ENCODE data around the gene GNAZ.

The GNAZ gene

DNA sequence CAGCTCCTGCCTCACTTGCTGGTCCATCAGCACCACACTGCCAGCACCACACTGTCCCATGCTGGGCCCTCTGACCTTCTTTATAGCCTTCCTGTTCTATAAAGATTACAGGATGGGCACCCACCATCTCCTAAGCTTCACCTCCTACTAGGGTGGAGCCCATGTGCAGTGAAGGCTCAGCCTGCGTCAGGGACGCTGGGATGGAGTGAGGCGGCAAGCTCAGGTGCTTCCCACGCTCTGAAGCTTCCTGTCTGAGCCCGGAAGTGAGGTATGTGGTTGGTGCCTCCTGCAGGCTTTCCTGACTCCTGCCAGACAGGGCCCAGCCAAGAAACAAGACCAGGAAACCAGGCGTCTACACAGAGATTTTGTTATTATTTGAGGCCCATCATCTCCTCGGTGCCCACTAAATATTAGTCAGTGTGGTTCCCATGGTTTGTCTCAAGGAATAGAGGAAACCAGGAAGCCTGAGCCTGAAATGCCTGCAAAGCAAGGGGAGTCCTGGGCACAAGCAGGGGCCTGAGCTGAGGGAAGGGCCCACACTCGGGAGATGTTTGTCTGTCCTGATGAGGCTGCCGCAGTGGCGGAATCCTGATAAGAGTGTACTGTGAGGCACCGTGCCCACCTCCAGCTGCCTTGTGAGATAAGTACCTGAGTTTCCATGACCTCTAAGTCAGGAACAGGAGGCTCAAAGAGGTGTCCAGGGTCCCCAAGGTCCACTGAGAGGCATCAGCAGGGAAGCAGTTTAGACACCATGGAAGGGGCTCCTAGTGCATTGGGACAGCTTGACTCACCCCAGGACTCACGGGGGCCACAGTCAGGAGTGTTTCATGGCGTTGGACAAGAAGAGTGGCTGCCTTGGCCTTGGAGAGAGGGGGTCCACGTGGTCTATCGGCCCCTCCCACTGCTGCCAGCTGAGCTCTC lies 49.4 kb downstream of the GNAZ start:
- no peak for DNase-seq (ENCODE audit: low read depth)

DNA sequence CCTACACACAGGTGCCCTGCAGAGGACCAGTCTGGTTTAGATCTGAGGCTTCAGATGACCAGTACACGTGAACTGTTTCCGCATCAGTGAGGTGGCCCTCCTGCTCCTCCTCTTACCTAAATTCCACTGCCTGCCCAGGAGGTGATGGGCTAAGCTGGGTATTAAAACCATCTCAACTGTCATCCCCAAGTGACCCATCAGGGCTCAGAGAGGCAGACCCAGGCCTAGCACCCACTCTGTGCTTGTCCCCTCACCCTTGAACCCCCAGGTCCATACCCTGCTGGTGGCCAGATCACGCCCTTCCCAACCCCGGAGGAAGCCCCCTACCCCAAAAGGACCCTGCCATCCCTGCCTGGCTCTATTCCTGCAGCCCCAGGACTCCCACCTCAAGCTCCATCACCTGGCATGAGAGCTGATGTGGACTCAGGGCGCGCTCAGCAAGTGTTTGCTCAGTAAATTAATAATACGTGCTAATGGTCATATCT lies 50.1 kb downstream of the GNAZ start:
- DNase-seq (ENCODE audit: low read depth) = no peak

DNA sequence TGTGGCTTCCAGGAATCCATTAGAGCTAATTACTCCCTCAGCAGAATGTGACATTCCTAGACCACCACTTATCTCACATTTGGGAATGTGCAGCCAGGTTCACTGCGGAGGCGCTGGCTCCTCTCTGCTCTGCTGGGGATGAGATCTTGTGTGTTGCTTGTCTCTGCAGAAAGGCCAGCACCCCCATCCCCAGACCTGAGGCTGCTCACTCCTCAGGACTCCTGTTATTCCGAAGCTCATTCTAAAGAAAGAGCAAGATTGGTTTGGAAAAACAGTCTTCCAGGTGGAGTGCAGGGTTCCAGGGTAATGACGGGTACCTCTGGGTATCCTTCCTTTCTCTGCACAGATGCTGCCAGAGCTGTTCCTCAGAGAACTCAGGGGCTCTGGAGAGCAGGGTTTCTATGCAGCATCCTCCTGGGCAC lies 50.7 kb downstream of the GNAZ start:
- DNase-seq (ENCODE audit: low read depth) = no peak

DNA sequence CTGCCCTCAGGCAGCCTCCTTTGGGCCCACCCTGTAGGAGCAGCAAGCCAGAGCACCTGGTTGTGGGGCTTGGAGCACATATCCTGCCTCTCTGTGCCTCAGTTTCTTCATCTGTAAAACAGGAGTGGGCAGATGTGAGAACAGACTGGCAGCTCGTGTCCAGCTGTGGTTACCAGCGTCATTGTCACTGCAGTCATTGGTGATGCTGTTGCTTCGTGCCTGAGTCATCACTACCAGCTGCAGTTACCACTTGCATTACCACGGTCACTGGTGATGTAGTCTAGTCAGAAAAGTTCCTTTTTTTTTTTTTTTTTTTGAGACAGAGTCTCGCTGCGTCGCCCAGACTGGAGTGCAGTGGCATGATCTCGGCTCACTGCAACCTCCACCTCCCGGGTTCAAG lies 51.1 kb downstream of the GNAZ start:
- no peak for DNase-seq (ENCODE audit: low read depth)

DNA sequence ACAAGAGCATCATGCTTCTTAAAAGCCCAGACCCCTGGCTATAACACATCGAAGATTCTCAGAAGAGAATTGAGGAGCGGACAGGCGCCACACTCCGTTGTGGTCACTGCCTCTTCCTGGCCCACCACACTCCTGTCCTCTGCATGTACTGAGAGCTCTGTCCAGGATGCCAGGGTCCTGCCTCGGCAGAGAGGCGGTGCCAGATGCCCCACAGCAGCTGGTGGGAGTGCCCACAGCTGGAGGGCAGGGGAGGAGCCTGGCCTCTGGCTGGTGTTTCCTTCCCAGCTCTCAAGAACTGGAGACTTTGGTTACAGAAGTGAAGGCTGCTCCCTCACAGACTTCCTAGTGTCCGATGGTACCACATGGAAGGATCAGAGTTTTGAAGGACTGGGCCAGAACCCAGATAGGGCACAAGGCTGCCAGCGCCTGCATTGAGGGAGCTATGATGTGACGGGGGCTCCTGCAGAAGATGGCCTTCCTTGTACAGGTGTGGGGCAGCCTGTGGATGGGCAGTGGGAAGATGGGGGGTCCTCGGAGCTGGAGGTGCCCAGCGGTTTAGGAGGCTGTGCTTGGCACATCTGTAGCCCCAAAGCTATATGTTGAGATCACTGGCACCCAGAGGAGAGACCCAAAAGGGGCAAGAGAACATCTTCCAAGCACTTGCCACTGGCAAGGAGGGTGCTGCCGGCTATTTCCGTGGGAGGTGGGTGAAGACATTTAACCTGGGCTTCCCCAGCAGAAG lies 52.1 kb downstream of the GNAZ start:
- DNase-seq (ENCODE audit: low read depth) = no peak

DNA sequence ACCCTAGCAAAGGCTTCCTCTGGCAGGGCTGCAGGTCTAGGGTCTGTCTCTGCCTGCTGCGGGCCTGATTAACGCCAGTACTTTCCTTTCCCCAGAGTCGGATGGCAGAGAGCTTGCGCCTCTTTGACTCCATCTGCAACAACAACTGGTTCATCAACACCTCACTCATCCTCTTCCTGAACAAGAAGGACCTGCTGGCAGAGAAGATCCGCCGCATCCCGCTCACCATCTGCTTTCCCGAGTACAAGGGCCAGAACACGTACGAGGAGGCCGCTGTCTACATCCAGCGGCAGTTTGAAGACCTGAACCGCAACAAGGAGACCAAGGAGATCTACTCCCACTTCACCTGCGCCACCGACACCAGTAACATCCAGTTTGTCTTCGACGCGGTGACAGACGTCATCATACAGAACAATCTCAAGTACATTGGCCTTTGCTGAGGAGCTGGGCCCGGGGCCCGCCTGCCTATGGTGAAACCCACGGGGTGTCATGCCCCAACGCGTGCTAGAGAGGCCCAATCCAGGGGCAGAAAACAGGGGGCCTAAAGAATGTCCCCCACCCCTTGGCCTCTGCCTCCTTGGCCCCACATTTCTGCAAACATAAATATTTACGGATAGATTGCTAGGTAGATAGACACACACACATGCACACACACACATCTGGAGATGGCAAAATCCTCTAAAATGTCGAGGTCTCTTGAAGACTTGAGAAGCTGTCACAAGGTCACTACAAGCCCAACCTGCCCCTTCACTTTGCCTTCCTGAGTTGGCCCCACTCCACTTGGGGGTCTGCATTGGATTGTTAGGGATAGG lies 52.9 kb downstream of the GNAZ start:
- no peak for DNase-seq (ENCODE audit: low read depth)

DNA sequence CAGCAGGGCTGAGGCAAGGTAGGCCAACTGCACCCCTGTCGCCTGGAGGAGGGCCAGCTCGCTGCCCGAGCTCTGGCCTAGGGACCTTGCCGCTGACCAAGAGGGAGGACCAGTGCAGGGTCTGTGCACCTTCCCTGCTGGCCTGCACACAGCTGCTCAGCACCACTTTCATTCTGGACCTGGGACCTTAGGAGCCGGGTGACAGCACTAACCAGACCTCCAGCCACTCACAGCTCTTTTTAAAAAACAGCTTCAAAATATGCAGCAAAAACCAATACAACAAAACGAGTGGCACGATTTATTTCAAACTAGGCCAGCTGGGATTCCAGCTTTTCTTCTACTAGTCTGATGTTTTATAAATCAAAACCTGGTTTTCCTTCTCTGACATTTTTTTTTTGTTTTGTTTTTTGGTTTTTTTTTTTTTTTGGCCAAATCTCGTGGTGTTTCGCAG lies 53.5 kb downstream of the GNAZ start:
- no peak for DNase-seq (ENCODE audit: low read depth)

DNA sequence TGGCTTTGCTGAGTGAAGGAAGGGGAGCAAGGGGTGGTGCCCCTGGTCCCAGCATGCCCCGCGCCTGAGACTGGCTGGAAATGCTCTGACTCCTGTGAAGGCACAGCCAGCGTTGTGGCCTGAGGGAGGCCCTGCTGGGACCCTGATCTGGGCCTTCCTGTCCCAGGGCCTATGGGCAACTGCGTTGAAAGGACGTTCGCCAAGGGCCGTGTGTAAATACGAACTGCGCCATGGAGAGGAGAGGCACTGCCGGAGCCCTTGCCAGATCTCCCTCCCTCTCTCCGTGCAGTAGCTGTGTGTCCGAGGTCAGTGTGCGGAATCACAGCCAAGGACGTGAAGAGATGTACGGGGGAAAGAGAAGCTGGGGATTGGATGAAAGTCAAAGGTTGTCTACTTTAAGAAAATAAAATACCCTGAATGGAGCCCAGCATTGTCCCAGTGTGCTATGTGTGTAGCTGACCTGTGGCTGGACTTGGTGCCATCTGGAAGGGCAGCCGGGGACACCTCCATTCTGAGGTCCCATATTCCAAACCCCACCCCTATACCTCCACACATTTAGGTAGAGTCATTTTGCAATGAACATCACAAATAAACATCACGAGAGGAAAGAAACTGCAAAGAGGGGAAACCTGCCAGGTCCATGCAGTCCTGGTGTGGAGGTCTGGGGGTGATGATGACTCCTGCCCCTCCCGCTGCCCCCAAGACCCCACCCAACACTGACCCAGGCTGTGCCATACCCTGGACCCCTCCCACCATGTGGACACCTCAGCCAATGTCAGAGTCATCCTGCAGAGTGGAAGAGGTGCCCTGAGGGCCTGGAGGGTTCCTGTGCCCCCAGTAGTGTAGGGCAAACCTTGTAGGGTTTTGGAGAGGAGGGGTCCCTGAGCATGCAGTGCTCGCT lies 54.5 kb downstream of the GNAZ start:
- no peak for DNase-seq (ENCODE audit: low read depth)

DNA sequence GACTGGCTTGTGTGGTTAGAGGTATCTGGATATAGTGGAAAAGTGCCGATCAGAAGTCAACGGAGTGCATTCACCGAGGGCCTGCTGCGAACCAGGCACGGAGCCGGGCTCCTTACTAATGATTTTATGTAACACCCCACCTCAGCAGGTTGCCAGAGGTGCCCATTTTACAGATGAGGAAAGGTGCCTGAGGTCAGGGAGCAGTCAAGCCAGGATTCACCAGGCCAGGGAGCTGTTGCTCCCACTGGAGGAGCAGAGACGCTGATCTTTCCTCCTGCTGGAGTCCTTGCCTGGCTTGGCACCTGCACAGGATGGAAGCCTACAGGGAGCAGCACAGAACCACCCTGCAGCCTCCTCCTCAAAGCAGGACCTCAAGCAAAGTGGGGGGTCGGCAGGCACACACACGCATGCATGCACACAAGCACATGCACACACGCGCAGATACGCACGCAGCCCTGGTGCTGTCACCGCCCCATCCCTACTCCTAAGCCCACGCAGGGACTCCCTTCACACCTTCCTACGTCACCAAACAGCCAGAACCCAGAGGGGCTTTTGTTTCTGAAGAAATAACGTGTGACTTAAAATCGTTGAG lies 55.3 kb downstream of the GNAZ start:
- DNase-seq (ENCODE audit: low read depth) = no peak

DNA sequence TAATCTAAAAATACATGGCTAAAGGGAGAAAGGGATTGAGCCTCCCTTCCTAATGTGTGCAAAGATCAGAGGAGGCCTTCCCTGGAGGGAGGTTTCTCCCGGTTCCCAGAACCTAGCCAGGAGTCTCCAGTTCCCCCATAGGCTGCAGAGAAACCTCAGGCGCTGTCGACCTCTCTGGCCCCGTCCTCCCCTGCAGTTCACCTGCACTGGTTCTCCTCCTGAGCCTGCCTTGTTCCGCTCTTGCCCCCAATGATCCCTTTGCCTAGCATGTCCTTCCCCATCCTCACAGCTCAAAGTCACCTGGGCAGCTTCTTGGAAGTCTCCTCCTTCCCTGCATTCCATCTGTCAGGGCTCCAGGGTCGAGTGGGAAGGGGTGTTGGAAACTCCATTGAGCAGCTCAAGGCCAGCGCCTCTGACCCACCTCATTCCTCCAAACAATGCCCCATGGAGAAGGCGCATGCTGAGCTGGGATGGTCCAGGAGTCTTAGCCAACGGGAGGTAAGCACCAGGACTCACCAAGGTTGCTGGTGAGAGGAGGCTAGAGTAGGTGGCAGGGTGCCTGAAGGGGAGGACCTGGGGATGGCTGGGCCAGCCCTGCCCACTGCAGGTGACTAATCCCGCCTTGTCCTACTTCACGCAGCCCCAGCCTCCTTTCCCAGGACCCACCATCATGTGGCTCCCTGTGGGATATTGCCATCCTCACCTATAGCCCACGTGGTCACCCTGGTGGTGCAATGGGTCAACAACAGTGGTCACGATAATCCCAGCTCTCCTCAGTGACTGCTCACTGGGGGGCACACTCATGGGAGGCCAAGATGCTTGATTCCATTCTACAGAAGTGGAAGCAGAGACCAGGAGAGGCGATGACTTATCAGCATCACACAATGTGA lies 56.1 kb downstream of the GNAZ start:
- no peak for DNase-seq (ENCODE audit: low read depth)

DNA sequence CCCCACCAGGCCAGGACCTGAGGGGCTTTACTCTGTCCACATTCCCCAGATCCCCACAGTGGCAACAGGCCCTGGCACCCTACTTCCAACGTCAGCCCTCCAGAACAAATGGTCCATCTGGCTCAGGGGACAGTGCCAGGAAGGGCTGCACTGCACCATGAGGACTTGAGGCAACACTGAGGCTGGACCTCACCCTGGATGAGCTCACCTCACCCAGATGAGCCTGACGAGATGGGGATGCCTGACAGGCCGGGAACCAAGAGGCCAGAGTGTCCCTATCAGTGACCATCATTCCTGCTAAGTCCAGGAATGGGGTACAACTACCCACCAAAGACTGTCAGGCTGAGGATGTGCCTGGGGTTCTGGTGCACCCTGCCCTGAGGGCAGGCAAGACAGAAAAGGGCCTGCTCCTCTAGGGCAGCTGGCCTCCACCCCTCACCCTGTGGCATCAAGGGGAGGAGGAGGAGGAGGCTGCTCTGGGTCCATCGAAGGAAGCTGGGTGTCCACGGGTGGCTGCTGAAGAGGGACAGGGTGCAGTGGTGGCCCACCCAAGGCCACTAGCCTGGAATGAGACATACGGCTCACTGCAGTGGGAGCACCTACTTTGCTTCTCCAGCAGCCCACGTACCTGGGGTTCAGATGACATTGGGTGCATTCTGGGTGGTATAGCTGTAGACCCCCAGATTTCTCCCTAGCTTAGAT lies 56.9 kb downstream of the GNAZ start:
- DNase-seq (ENCODE audit: low read depth) = no peak

DNA sequence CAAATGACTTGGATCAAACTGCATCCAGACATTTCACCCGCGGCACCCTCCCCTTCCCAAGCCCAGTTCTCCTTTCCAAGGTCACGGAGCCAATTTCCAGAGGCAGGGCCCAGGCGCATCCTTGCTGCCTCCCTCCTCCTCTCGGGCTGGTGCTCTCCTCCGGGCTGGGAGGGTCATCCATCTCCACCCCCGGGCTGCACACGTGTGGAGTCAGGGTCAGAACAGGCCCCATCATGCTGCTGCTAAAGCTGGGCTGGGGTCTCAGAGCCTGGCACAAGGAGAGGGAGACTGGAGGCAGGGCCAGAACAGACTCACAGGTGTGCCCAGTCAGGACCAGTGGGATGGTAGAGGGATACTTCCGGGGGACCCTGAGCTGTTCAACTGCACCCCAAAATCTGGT lies 57.5 kb downstream of the GNAZ start:
- DNase-seq (ENCODE audit: low read depth) = no peak

DNA sequence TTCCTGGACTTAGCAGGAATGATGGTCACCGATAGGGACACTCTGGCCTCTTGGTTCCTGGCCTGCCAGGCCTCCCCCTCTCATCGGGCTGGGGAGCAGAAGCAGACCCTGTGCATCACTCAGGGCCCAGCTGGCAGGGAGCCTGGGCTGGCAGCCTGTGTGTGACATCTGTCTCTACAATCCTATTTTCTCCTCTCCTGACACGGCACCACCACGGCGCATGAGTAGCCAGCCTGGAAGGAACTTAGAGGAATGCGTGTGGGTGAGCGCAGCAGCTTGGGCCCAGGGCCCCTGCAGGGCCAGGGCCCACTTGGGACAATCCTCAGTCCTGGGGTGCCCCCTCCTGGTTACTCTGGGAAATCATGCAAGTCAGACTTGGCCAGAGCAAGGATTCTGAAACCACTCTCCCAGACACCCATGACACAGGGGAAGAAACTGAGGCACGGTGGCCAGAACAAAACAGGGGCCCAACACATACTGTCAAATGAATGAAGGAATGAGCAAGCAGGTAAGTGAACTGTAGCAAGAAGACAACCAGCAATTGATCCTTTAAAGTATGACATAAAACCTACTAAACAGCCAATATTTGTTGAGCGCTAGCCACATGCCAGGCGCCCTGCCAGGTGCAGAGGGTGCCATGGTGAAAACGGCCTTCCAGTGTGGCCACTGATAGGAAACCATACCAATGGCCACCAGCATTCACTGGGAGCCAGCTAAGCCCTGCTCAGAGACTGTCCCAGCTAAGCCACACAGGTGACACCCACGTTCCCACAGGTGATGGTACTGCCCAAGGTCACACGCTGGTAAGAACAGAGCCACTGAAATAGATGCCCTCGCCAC lies 58.2 kb downstream of the GNAZ start:
- DNase-seq (ENCODE audit: low read depth) = peak; percentile 63

DNA sequence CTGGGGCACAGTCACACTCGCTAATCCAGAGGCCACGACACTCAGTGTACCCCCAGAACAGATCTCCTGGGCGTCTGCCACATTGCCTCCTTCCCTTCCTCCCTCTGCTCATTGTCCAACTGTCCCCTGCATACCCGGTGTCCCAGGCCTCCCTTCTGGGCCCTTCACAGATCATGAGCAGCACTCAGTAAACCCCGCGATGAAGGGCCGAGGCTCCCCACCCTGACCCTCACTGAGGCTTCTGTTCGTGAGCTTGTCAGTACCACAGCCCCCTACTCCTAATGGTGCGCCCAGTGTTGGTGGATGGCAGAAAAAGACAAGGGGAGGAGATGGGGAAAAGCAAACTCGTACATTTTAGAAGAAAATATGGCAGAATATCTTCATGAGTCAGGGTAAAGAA lies 58.8 kb downstream of the GNAZ start:
- no peak for DNase-seq (ENCODE audit: low read depth)

DNA sequence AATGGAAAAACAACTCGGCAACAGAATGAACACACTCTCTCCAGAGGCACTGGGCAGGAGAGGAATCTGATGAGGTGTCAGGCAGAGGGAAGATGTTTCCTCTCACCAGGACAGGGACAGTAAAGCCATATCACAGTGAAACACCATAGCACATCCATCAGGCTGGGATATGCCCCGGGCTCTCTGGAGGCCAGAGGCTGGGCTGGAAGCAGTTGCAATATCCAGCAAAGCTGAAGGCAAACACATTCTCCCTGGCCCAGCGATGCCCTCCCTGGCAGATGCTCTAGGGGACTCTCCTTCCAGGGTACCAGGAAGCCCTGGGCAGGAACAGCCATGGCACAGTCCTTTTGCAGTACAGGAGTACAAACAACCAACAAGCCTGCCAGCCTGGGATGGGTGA lies 60.4 kb downstream of the GNAZ start:
- DNase-seq (ENCODE audit: low read depth) = no peak

DNA sequence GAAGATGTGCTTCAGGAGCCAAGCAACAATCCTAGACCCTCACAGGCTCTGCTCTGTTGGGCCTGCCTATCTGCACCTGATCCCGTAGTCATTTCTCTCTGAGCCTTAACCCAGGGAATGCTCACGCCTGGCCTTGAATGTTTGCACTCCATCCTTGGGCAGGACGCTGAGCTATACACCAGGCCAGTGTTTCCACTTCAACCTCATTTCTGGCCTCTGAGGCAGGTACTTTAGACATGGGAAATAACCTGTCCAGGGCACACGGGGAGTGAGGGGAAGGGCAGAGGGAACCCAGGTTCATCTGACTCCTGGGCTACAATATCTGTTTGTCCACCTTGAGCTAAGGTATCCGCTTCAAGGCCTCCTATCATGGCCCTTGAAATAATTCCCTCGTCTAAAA lies 61.6 kb downstream of the GNAZ start:
- DNase-seq (ENCODE audit: low read depth) = no peak

DNA sequence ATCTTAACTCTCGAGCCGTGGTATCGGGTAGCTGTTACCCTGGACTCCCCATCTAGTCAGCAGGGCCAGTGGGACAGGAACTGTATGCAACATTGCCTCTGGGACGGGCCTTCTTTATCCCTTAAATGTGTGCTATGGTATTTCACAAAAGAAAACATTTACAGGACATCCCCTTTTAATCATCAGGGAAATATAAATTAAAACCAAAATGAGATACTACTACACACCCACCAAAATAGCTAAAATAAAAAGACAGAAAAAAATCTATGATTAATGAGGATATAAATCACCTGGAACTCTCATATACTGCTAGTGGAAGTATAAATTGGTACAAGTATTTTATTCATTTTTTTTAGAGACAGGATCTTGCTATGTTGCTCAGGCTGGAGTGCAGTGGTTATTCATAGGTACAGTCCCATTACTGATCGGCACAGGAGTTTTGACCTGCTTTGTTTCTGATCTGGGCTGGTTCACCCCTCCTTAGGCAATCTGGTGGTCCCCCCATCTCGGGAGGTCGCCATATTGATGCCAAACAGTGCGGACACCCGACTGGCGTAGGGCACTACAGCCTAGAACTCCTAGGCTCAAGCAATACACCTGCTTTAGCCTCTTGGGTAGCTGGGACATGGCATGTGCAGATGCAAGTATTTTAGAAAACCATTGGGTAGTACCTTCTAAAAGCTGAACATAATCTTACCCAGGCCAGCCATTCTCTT lies 62.2 kb downstream of the GNAZ start:
- DNase-seq (ENCODE audit: low read depth) = no peak

DNA sequence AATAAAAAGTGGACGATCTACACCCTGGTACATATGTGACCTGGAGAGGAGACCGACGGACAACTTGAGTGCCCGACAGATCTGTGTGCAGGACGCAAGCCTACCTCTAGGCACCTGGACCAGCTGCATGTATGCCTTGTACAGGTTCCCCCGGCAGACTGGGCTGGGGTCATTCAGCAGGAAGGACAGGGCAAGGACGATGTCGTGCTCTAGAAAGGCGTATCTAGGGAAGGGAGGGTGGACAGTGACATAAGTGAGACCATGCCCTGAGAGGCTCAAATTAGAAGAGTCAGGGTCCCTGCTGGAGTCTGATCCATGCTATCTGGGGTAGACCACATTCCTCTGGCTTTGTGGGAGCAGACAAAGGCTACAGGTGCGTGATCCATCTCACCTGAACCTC lies 63.6 kb downstream of the GNAZ start:
- DNase-seq (ENCODE audit: low read depth) = no peak

All from stimulated activated CD8-positive, alpha-beta memory T cell treated with anti-CD3 and anti-CD28 coated beads, Interleukin-12 subunit alpha, Interleukin-12 subunit beta, amount 100 ng/mL, for 1 hour (primary cell).